ENCODE data around the gene STAG1. TPM values are rescaled to one million over a fixed set of nuclear protein-coding genes. Genes with fewer than 3 reads are reported as not detected.
"Not testable (repeated sequence)": the region's sequence is repeated elsewhere in the genome, so short reads cannot be mapped to it uniquely, and the experiment has no call there.

STAG1 gene
- total RNA-seq, 2 experiments from 2014 or later: 28.0 to 29.7 TPM

DNA sequence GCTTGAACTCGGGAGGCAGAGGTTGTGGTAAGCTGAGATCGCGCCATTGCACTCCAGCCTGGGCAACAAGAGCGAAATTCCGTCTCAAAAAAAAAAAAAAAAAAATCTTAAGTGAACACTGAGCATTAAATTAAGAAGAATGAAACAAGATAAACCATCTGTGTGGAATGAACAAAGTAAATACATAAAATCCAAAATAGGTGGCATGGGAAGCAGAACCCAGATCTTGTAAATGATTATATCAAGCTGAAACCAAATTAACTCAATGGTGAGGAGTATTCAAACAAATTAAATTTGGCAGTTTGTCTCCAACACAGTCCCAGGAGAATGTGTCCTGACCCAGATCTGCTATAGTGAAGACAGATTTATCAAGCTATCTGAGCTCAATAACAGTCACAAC is 32.1 kb downstream of the STAG1 start:
- CTCF ChIA-PET: interaction anchor here (0.6 kb wide), 1 partner anchor 18 kb away, joined by 4 read pairs; no protein-coding TSS in a partner anchor
- no peaks in the 10 kb centered on the region for H3K27me3 Mint-ChIP-seq (ENCODE audit: low read depth)
- peaks cover 16% of the 10 kb centered on the region for H3K36me3 Mint-ChIP-seq (ENCODE audit: low read depth)
- DNase-seq: no peak
- no peaks in the 10 kb centered on the region for H3K9me3 Mint-ChIP-seq
- peaks cover 17% of the 10 kb centered on the region for H3K4me1 Mint-ChIP-seq (ENCODE audit: low read depth)
- intact Hi-C loops (cut with micrococcal nuclease): no loop called here
- H3K27ac Mint-ChIP-seq: no peak overlapping the region
- no peak overlapping the region for H3K4me3 Mint-ChIP-seq

GRCh38 chr3:136716629-136717028 is 35.5 kb downstream of the STAG1 start:
- H3K27me3 Mint-ChIP-seq (ENCODE audit: low read depth): no peaks in the 10 kb centered on the region

GRCh38 chr3:136714020-136714419 is 38.2 kb downstream of the STAG1 start:
- DNase-seq: no peak
- peaks cover 10% of the 10 kb centered on the region for H3K4me1 Mint-ChIP-seq (ENCODE audit: low read depth)
- CTCF ChIA-PET: no interaction called here
- H3K4me3 Mint-ChIP-seq: no peak overlapping the region
- H3K36me3 Mint-ChIP-seq (ENCODE audit: low read depth): peaks cover 20% of the 10 kb centered on the region
- intact Hi-C loops (cut with micrococcal nuclease): no loop called here
- no peak overlapping the region for H3K27ac Mint-ChIP-seq
- H3K27me3 Mint-ChIP-seq (ENCODE audit: low read depth): no peaks in the 10 kb centered on the region
- no peaks in the 10 kb centered on the region for H3K9me3 Mint-ChIP-seq

More at GRCh38 chr3:136716629-136717028, 35.5 kb downstream of the STAG1 start:
- H3K4me3 Mint-ChIP-seq: no peak overlapping the region
- peaks cover 20% of the 10 kb centered on the region for H3K4me1 Mint-ChIP-seq (ENCODE audit: low read depth)
- no peaks in the 10 kb centered on the region for H3K9me3 Mint-ChIP-seq
- DNase-seq: no peak
- intact Hi-C loops (cut with micrococcal nuclease): no loop called here
- peaks cover 26% of the 10 kb centered on the region for H3K36me3 Mint-ChIP-seq (ENCODE audit: low read depth)
- H3K27ac Mint-ChIP-seq: no peak overlapping the region
- CTCF ChIA-PET: interaction anchor here (0.6 to 0.7 kb wide), 3 partner anchors 18 to 816 kb away, joined by 3 to 5 read pairs (median 3); no protein-coding TSS in a partner anchor

- DNase-seq: no peak
- Mint-ChIP-seq H3K36me3 (ENCODE audit: low read depth) (peaks cover 18% of the 10 kb centered on the region), H3K4me3 (no peak overlapping the region), H3K27ac (no peak overlapping the region), H3K9me3 (no peaks in the 10 kb centered on the region), H3K4me1 (ENCODE audit: low read depth) (peaks cover 10% of the 10 kb centered on the region), H3K27me3 (ENCODE audit: low read depth) (no peaks in the 10 kb centered on the region)
- intact Hi-C loops (cut with micrococcal nuclease): no loop called here
- CTCF ChIA-PET: no interaction called here
Observed at GRCh38 chr3:136712941-136713340, 39.2 kb downstream of the STAG1 start.

GRCh38 chr3:136711888-136712287 is 40.3 kb downstream of the STAG1 start:
- Mint-ChIP-seq H3K36me3 (ENCODE audit: low read depth) (peaks cover 24% of the 10 kb centered on the region), H3K4me1 (ENCODE audit: low read depth) (peaks cover 15% of the 10 kb centered on the region)
- H3K27ac Mint-ChIP-seq; H3K27me3 Mint-ChIP-seq (ENCODE audit: low read depth); CTCF ChIA-PET; DNase-seq; intact Hi-C loops (cut with micrococcal nuclease); H3K9me3 Mint-ChIP-seq; H3K4me3 Mint-ChIP-seq: not testable (repeated sequence)

- Mint-ChIP-seq H3K4me3 (no peak overlapping the region), H3K9me3 (peaks cover 3% of the 10 kb centered on the region), H3K36me3 (ENCODE audit: low read depth) (peaks cover 28% of the 10 kb centered on the region), H3K27me3 (ENCODE audit: low read depth) (no peaks in the 10 kb centered on the region), H3K27ac (no peak overlapping the region), H3K4me1 (ENCODE audit: low read depth) (peaks cover 12% of the 10 kb centered on the region)
- no peak for DNase-seq
- CTCF ChIA-PET: no interaction called here
- intact Hi-C loops (cut with micrococcal nuclease): no loop called here
Observed at GRCh38 chr3:136711277-136711676, 40.9 kb downstream of the STAG1 start.

GRCh38 chr3:136709775-136710174 is 42.4 kb downstream of the STAG1 start:
- H3K27ac Mint-ChIP-seq; DNase-seq; H3K9me3 Mint-ChIP-seq; intact Hi-C loops (cut with micrococcal nuclease); H3K4me3 Mint-ChIP-seq; H3K27me3 Mint-ChIP-seq (ENCODE audit: low read depth): not testable (repeated sequence)
- Mint-ChIP-seq H3K36me3 (ENCODE audit: low read depth) (peaks cover 33% of the 10 kb centered on the region), H3K4me1 (ENCODE audit: low read depth) (peaks cover 23% of the 10 kb centered on the region)
- CTCF ChIA-PET: interaction anchor here (0.6 to 0.9 kb wide), 4 partner anchors 15 to 101 kb away, joined by 3 to 5 read pairs (median 3); partner anchors contain the start of gene STAG1

GRCh38 chr3:136708333-136708985 is 43.7 kb downstream of the STAG1 start:
- Mint-ChIP-seq H3K4me1 (ENCODE audit: low read depth) (peaks cover 23% of the 10 kb centered on the region), H3K4me3 (no peak overlapping the region), H3K27me3 (ENCODE audit: low read depth) (no peaks in the 10 kb centered on the region), H3K27ac (no peak overlapping the region), H3K36me3 (ENCODE audit: low read depth) (peaks cover 30% of the 10 kb centered on the region), H3K9me3 (peaks cover 3% of the 10 kb centered on the region)
- DNase-seq: no peak
- intact Hi-C loops (cut with micrococcal nuclease): no loop called here
- CTCF ChIA-PET: interaction anchor here (0.5 to 0.6 kb wide), 2 partner anchors 9 to 16 kb away, joined by 3 to 5 read pairs; no protein-coding TSS in a partner anchor

DNA sequence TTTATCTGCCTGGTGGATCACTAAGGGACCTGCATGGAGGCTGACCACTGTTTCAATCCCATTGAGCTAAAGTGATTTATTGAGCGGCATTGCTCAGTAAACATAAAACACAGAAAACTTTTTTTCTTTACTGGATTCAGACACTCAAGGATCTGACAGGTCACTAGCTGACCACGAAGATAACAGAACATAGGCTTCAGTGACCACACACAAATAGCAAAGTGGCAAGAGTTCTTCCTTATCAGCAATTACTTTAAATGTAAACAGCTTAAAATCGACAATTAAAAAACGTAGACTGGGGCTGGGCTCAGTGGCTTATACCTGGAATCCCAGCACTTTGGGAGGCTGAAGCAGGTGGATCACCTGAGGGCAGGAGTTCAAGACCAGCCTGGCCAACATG is 48.7 kb downstream of the STAG1 start:
- peaks cover 39% of the 10 kb centered on the region for H3K36me3 Mint-ChIP-seq (ENCODE audit: low read depth)
- no peak overlapping the region for H3K27ac Mint-ChIP-seq
- H3K9me3 Mint-ChIP-seq: peaks cover 14% of the 10 kb centered on the region
- intact Hi-C loops (cut with micrococcal nuclease): no loop called here
- CTCF ChIA-PET: interaction anchor here (0.6 kb wide), 1 partner anchor 11 kb away, joined by 7 read pairs; no protein-coding TSS in a partner anchor
- no peaks in the 10 kb centered on the region for H3K27me3 Mint-ChIP-seq (ENCODE audit: low read depth)
- peaks cover 27% of the 10 kb centered on the region for H3K4me1 Mint-ChIP-seq (ENCODE audit: low read depth)
- no peak overlapping the region for H3K4me3 Mint-ChIP-seq
- DNase-seq: no peak

GRCh38 chr3:136699271-136699828 is 52.8 kb downstream of the STAG1 start:
- intact Hi-C loops (cut with micrococcal nuclease): no loop called here
- Mint-ChIP-seq H3K27ac (no peak overlapping the region), H3K4me1 (ENCODE audit: low read depth) (peaks cover 20% of the 10 kb centered on the region), H3K27me3 (ENCODE audit: low read depth) (no peaks in the 10 kb centered on the region), H3K4me3 (no peak overlapping the region), H3K36me3 (ENCODE audit: low read depth) (peaks cover 50% of the 10 kb centered on the region), H3K9me3 (peaks cover 39% of the 10 kb centered on the region)
- CTCF ChIA-PET: interaction anchor here (0.6 to 0.7 kb wide), 2 partner anchors 9 to 166 kb away, joined by 5 to 8 read pairs; no protein-coding TSS in a partner anchor
- no peak for DNase-seq

- H3K27ac Mint-ChIP-seq: no peak overlapping the region
Observed at GRCh38 chr3:136698361-136698760, 53.8 kb downstream of the STAG1 start.

DNA sequence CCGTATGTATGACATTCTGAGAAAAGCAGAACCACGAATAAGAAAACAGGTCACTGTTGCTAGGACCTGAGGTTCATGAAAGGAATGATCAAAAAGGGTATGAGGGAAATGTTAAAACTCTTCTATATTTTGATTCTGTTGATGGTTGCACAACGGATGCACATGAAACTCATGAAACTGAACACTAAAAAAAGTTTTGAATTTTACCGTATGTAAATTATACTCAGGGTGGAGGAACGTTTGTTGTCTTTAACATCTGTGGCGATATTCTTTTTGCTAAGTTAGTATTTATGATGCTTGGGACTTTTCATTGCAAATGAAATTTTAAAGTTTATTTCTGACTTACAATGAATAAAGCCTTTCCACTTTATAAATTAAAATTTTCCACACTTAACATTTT is 55.4 kb downstream of the STAG1 start:
- Mint-ChIP-seq H3K36me3 (ENCODE audit: low read depth) (peaks cover 58% of the 10 kb centered on the region), H3K27ac (no peak overlapping the region), H3K9me3 (peaks cover 52% of the 10 kb centered on the region), H3K27me3 (ENCODE audit: low read depth) (no peaks in the 10 kb centered on the region), H3K4me1 (ENCODE audit: low read depth) (peaks cover 17% of the 10 kb centered on the region), H3K4me3 (no peak overlapping the region)
- no peak for DNase-seq
- CTCF ChIA-PET: no interaction called here
- intact Hi-C loops (cut with micrococcal nuclease): no loop called here

More at GRCh38 chr3:136698361-136698760, 53.8 kb downstream of the STAG1 start:
- CTCF ChIA-PET: interaction anchor here (0.6 kb wide), 1 partner anchor 58 kb away, joined by 3 read pairs; no protein-coding TSS in a partner anchor
- Mint-ChIP-seq H3K4me1 (ENCODE audit: low read depth) (peaks cover 18% of the 10 kb centered on the region), H3K4me3 (no peak overlapping the region), H3K27me3 (ENCODE audit: low read depth) (no peaks in the 10 kb centered on the region), H3K9me3 (peaks cover 44% of the 10 kb centered on the region), H3K36me3 (ENCODE audit: low read depth) (peaks cover 56% of the 10 kb centered on the region)
- DNase-seq: no peak
- intact Hi-C loops (cut with micrococcal nuclease): no loop called here

Measured in activated naive CD4-positive, alpha-beta T cell treated with anti-CD3 and anti-CD28 coated beads for 36 hours (primary cell).